ENCODE data around the gene IL33.

The IL33 gene

DNA sequence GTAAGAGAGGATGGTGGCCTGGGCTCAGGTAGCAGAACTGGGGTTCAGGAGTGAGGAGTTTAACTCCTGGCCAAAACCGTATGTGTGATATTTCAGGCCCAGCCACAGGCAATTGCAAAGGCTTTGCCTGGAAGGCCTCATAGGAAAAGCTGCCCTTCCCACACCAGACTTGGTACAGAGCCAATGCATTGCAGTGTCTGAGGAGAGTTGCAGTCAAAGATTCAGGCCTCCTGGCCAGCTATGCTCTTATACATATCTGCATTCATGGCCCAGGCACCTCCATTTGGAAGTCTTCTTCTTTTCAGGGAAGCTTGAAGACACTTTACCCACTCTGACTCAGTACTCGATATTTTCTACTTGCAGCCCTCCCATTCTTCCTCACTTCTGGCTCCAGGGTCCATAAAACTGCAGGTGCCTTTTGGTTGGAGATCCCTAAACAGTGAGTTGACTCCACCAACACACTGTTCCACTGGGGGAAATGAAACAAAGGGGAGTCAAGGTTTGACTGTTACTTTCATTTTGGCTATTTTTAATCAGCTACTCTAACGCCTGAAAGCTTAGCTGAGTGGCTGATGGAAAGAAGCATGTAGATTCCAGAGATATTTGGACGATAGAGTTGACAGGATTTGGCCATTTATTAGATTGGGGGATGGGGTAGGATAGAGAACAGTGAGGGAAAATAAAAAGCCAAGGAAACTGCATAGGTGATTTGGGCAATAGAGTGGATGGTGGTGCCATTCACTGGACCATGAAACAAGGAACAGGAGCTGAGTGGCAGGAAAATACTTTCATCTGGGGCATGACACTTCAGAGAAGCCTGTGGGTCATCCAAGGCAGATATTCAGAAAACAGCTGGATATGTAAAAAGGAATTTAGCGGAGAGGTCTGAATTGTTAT lies 30.6 kb upstream of the IL33 start (continued):
- no peak for TF ChIP-seq ZNF70 (CRISPR knock-in tag; IDR thresholded peaks at IDR 0.05)
- no peak for TF ChIP-seq ISL1 (CRISPR knock-in tag; IDR thresholded peaks at IDR 0.05)
- TF ChIP-seq ZNF8 (CRISPR knock-in tag; IDR thresholded peaks at IDR 0.05) = no peak

DNA sequence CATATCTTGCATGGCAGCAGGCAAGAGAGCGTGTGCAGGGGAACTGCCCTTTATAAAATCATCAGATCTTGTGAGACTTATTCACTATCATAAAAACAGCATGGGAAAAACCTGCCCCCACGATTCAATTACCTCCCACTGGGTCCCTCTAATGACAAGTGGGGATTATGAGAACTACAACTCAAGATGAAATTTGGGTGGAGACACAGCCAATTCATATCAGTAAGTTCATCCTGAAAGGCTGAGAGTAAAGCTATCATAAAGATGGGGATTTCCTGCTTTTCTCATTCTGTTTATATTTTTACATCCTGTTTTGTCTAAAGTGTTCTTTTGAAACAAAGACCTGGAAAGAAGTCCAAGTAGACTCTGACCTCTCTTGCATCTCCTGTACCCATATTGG lies 28.9 kb upstream of the IL33 start:
- TF ChIP-seq ZNF565 (CRISPR knock-in tag; conservative IDR thresholded peaks at IDR 0.05; ENCODE audit: low read depth) (no peak), BACH2 (CRISPR knock-in tag; IDR thresholded peaks at IDR 0.05; ENCODE audit: borderline replicate concordance) (no peak), ZC3H10 (CRISPR knock-in tag; IDR thresholded peaks at IDR 0.05) (no peak), TCF4 (CRISPR knock-in tag; IDR thresholded peaks at IDR 0.05; ENCODE audit: borderline replicate concordance) (no peak), ZFP30 (CRISPR knock-in tag; IDR thresholded peaks at IDR 0.05) (no peak), PPARA (CRISPR knock-in tag; IDR thresholded peaks at IDR 0.05; ENCODE audit: borderline replicate concordance) (no peak), ARNTL (CRISPR knock-in tag; IDR thresholded peaks at IDR 0.05; ENCODE audit: borderline replicate concordance, low read depth) (no peak)
- TF ChIP-seq, protein P1, sequence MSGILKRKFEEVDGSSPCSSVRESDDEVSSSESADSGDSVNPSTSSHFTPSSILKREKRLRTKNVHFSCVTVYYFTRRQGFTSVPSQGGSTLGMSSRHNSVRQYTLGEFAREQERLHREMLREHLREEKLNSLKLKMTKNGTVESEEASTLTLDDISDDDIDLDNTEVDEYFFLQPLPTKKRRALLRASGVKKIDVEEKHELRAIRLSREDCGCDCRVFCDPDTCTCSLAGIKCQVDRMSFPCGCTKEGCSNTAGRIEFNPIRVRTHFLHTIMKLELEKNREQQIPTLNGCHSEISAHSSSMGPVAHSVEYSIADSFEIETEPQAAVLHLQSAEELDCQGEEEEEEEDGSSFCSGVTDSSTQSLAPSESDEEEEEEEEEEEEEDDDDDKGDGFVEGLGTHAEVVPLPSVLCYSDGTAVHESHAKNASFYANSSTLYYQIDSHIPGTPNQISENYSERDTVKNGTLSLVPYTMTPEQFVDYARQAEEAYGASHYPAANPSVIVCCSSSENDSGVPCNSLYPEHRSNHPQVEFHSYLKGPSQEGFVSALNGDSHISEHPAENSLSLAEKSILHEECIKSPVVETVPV (CRISPR knock-in tag; IDR thresholded peaks at IDR 0.05) = no peak
- no peak for ATAC-seq

DNA sequence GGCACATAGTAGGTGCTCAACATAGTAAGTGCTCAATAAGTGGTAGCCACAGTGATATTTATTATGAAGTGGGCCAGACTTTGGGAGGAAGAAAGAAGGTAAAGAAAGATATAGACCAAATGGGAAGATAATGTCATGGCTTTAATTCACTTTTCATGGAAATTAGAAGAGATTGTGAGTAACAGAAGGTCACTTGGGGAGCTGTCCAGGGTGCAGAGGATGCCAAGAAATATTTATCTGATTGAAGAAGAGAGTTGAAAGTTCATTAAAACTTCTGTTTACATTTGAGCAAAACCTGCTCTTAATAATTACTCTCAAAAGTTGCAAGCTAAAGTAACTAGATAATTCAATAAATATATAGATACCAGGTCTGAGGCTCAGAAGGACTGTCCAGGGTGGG lies 28.3 kb upstream of the IL33 start:
- ATAC-seq = no peak
- TF ChIP-seq ESRRG (CRISPR knock-in tag; IDR thresholded peaks at IDR 0.05) = no peak
- TF ChIP-seq ZFP3 (CRISPR knock-in tag; IDR thresholded peaks at IDR 0.05) = no peak
- TF ChIP-seq RARB (CRISPR knock-in tag; IDR thresholded peaks at IDR 0.05) = no peak
- TF ChIP-seq, protein P2, sequence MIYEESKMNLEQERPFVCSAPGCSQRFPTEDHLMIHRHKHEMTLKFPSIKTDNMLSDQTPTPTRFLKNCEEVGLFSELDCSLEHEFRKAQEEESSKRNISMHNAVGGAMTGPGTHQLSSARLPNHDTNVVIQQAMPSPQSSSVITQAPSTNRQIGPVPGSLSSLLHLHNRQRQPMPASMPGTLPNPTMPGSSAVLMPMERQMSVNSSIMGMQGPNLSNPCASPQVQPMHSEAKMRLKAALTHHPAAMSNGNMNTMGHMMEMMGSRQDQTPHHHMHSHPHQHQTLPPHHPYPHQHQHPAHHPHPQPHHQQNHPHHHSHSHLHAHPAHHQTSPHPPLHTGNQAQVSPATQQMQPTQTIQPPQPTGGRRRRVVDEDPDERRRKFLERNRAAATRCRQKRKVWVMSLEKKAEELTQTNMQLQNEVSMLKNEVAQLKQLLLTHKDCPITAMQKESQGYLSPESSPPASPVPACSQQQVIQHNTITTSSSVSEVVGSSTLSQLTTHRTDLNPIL (CRISPR knock-in tag; IDR thresholded peaks at IDR 0.05; ENCODE audit: low read depth) = no peak
- TF ChIP-seq, protein P3, sequence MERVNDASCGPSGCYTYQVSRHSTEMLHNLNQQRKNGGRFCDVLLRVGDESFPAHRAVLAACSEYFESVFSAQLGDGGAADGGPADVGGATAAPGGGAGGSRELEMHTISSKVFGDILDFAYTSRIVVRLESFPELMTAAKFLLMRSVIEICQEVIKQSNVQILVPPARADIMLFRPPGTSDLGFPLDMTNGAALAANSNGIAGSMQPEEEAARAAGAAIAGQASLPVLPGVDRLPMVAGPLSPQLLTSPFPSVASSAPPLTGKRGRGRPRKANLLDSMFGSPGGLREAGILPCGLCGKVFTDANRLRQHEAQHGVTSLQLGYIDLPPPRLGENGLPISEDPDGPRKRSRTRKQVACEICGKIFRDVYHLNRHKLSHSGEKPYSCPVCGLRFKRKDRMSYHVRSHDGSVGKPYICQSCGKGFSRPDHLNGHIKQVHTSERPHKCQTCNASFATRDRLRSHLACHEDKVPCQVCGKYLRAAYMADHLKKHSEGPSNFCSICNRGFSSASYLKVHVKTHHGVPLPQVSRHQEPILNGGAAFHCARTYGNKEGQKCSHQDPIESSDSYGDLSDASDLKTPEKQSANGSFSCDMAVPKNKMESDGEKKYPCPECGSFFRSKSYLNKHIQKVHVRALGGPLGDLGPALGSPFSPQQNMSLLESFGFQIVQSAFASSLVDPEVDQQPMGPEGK (CRISPR knock-in tag; IDR thresholded peaks at IDR 0.05; ENCODE audit: borderline replicate concordance) = no peak
- TF ChIP-seq BACH2 (CRISPR knock-in tag; IDR thresholded peaks at IDR 0.05; ENCODE audit: borderline replicate concordance) = no peak
- TF ChIP-seq PPARA (CRISPR knock-in tag; IDR thresholded peaks at IDR 0.05; ENCODE audit: borderline replicate concordance) = no peak
- TF ChIP-seq ARNTL (CRISPR knock-in tag; IDR thresholded peaks at IDR 0.05; ENCODE audit: borderline replicate concordance, low read depth) = no peak
- no peak for TF ChIP-seq CSDC2 (CRISPR knock-in tag; IDR thresholded peaks at IDR 0.05)
- TF ChIP-seq, protein P4, sequence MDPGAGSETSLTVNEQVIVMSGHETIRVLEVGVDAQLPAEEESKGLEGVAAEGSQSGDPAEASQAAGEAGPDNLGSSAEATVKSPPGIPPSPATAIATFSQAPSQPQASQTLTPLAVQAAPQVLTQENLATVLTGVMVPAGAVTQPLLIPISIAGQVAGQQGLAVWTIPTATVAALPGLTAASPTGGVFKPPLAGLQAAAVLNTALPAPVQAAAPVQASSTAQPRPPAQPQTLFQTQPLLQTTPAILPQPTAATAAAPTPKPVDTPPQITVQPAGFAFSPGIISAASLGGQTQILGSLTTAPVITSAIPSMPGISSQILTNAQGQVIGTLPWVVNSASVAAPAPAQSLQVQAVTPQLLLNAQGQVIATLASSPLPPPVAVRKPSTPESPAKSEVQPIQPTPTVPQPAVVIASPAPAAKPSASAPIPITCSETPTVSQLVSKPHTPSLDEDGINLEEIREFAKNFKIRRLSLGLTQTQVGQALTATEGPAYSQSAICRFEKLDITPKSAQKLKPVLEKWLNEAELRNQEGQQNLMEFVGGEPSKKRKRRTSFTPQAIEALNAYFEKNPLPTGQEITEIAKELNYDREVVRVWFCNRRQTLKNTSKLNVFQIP (CRISPR knock-in tag; IDR thresholded peaks at IDR 0.05; ENCODE audit: borderline replicate concordance, low read depth) = no peak
- TF ChIP-seq, protein P1 (CRISPR knock-in tag; IDR thresholded peaks at IDR 0.05) = no peak
- TF ChIP-seq TOX (CRISPR knock-in tag; IDR thresholded peaks at IDR 0.05; ENCODE audit: borderline replicate concordance) = no peak
- TF ChIP-seq, protein P5, sequence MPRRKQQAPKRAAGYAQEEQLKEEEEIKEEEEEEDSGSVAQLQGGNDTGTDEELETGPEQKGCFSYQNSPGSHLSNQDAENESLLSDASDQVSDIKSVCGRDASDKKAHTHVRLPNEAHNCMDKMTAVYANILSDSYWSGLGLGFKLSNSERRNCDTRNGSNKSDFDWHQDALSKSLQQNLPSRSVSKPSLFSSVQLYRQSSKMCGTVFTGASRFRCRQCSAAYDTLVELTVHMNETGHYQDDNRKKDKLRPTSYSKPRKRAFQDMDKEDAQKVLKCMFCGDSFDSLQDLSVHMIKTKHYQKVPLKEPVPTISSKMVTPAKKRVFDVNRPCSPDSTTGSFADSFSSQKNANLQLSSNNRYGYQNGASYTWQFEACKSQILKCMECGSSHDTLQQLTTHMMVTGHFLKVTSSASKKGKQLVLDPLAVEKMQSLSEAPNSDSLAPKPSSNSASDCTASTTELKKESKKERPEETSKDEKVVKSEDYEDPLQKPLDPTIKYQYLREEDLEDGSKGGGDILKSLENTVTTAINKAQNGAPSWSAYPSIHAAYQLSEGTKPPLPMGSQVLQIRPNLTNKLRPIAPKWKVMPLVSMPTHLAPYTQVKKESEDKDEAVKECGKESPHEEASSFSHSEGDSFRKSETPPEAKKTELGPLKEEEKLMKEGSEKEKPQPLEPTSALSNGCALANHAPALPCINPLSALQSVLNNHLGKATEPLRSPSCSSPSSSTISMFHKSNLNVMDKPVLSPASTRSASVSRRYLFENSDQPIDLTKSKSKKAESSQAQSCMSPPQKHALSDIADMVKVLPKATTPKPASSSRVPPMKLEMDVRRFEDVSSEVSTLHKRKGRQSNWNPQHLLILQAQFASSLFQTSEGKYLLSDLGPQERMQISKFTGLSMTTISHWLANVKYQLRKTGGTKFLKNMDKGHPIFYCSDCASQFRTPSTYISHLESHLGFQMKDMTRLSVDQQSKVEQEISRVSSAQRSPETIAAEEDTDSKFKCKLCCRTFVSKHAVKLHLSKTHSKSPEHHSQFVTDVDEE (CRISPR knock-in tag; IDR thresholded peaks at IDR 0.05) = no peak
- no peak for TF ChIP-seq ZNF70 (CRISPR knock-in tag; IDR thresholded peaks at IDR 0.05)
- no peak for TF ChIP-seq OSR1 (CRISPR knock-in tag; IDR thresholded peaks at IDR 0.05)
- no peak for TF ChIP-seq TCF4 (CRISPR knock-in tag; IDR thresholded peaks at IDR 0.05; ENCODE audit: borderline replicate concordance)
- no peak for TF ChIP-seq ZFP30 (CRISPR knock-in tag; IDR thresholded peaks at IDR 0.05)
- no peak for TF ChIP-seq ISL1 (CRISPR knock-in tag; IDR thresholded peaks at IDR 0.05)

Measured in SK-N-SH treated with all-trans-retinoic acid at 6 μM for 48 hours (cell line).